HG03457 (cell line): Measurements from ENCODE around the gene DLG2.
"Not testable (repeated sequence)": the region's sequence is repeated elsewhere in the genome, so short reads cannot be mapped to it uniquely, and the experiment has no call there.

ENCODE experiments used
- ATAC-seq: cut with Tn5 transposase; IDR thresholded peaks from one replicate; pipeline ENCODE4 v1.9.1; 2021; ENCODE audit warnings: moderate number of reproducible peaks; ENCODE audit not compliant: unreplicated experiment

Gene DLG2

GRCh38 chr11:83424376-83425136 is 2202.6 kb downstream of the DLG2 start:
- ATAC-seq: no peak

- ATAC-seq: not testable (repeated sequence)
Observed at GRCh38 chr11:83422641-83423040, 2204.5 kb downstream of the DLG2 start.

GRCh38 chr11:83410605-83411565 is 2216.3 kb downstream of the DLG2 start:
- ATAC-seq: no peak

- ATAC-seq: no peak
Observed at GRCh38 chr11:83409891-83410290, 2217.3 kb downstream of the DLG2 start.

- no peak for ATAC-seq
Observed at GRCh38 chr11:83409476-83409875, 2217.7 kb downstream of the DLG2 start.

GRCh38 chr11:83408946-83409345 is 2218.2 kb downstream of the DLG2 start:
- ATAC-seq: no peak
